ENCODE measurements around the gene LHFPL6.
"Not testable (repeated sequence)": the region's sequence is repeated elsewhere in the genome, so short reads cannot be mapped to it uniquely, and the experiment has no call there.

LHFPL6 gene

DNA sequence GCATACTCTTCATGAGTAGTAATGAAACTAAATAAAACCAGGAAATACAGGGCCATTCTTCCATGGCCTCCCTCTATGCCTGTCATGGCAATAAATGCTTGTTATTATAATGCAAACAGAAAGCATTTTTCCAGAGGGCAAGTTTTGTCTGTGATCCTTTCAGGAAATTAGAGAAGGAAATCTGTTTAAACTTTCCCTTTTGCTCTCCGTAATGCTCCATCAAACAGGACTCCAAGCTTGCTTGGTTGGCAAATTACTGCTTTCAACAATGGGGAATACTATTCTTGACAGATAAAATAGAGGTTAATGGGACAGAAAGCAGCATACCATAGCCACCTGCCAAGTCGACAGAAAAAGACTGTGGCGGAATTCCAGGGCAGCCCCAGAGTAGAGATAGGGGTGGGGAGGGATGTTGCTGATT is 252.5 kb downstream of the LHFPL6 start:
- no peak for DNase-seq

DNA sequence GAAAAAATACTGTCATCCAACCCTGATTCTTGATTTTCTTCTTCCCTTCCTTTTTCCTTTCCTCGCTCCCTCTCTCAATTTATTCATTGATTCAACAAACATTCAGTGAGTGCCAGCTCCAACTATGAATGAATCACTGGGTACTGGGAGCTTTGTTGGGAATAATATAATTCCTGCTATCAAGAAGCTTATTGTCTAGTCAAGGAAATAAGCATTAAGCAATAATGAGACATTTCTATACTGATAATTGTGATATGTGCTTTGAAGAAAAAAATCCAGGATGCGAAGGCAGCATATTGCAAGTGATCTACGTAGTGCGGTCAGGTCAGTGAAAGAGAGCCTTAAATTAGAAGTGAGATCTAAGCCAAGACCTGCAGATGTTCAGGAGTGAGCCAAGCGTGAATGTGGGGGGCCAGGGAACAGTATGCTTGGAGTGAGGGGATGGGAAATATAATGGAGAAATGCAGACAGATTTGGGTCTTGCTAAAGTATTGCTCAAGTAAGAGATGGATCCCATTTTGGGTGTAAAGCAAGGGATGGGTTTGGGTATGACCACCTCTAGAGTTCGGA is 253.5 kb downstream of the LHFPL6 start:
- no peak for DNase-seq

DNA sequence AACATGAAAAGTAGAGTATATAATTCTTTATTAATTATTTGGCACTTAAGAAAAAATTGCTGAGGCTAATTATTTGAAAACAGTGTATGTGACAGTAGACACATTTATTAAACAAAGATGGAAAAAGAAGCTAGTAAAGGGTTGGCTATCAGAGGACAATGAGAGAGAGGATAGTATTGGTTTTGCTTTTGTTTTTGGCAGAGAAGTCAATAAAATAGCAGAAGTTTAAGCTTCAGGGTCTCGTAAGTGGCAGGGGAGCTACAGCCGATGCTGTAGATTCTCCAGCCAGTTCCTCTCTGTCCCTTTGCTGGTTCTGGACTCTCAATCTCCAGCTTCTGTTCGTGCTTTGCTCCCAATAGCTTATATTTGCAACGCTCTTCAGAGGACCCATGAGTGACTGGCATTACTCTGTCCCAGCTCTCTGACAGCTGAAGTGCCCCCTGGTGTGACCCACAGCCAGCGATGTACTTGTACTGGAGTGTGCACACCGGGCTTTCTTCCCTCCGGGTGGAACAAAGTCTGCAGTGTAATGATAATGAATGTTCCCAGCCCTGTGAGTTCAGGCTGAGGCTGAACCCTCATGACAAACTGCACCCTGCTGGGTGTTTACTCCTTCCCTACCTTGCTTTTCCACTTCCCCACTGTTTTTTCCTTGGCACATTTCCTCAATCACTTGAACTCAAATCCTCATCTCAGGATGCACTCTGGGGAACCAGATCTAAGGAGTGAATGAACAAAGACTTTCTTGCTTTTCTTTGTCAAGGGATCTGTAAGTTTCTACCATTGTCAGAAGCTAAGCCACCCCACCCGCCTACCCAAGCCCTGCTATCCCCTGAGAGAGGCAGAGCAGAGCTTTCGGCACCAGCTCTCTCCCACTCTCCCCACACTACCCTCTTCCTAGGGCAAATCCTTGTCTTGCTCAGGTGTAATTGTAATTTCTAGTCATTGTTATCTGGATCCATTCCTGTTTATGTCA is 254.8 kb downstream of the LHFPL6 start:
- DNase-seq: peak in 4 of 56 donors; percentile 8 to 28 (median 10)

DNA sequence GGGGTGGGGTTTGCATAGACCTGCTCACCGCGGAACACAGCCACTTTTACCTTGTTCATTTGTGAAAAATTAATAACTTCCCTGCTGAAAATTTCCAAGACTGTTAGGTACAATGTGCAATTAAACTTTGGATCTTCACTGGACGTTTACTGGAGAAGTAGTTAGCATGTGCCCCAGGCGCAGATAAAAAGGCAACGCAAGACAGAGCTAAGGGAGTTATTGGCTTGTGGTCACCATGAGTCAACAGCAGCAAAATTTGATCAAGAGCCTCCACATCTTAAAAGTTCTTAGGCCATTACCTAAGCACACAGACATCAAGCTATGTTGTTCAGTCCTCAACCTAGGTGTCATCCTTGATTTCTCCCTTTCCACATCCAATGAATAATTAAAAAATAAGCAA is 257.0 kb downstream of the LHFPL6 start:
- DNase-seq: no peak

DNA sequence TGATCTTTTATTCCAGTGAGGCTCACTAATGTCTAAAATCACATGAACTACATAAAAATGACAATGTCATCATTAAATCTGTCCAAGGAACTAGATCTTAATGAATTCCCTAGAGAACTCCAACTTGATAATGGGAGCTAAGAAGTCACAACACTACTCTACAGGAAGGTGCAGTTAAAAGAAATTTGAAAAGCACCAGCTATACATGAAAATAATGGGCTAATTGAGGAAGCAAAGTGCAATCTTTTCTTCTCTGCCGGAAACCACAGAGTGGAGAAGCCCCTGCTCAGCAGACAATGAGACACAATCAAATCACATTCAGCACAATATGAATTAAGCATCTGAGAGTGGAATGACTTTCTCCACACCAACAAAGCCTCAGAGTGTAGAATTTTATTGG is 261.7 kb downstream of the LHFPL6 start:
- no peak for DNase-seq

DNA sequence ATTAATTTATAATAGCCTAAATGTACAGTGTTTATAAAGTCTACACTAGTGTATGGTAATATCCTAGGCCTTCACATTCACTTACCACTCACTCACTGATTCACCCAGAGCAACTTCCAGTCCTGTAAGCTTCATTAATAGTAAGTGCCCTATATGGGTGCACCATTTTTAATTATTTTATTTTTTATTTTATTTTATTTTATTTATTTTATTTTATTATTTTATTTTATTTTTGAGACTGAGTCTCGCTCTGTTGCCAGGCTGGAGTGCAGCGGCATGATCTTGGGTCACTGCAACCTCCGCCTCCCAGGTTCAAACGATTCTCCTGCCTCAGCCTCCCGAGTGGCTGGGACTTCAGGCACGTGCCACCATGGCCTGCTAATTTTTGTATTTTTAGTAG is 264.9 kb downstream of the LHFPL6 start:
- not testable (repeated sequence) for DNase-seq

DNA sequence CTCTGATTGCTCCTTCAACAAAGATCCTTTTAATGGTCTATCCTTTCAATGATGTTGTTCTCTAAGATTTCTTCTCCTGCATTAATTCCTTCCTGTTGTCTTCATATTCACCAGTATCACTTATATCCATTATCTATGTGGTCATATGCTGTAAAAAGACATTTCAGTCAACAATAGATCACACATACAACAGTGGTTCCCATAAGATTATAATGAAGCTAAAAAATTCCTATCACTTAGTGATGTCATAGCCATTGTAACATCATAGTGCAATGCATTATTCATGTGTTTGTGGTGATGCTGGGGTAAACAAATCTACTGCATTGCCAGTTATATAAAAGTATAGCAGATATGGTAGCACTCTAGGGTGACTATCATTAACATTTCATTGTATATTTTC is 266.1 kb downstream of the LHFPL6 start:
- DNase-seq: no peak

DNA sequence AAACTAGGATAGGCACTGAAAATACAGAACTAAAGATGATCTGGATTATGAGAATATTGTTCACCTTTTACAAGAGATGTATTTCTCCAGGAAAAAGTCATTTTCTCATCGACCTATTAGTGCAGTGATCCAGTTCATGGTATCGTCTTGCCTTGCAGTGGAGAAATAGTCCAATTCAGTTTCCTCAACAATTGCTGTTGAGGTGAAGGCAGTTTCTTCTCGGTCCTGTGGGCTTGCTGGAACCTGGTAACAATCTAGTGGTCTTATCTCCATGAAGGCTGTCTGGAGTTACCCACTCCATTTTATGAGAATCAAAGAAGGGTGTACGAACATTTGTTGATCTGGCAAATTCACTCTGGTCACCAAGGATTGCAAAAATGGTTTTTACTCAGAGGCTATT is 266.8 kb downstream of the LHFPL6 start:
- no peak for DNase-seq

DNA sequence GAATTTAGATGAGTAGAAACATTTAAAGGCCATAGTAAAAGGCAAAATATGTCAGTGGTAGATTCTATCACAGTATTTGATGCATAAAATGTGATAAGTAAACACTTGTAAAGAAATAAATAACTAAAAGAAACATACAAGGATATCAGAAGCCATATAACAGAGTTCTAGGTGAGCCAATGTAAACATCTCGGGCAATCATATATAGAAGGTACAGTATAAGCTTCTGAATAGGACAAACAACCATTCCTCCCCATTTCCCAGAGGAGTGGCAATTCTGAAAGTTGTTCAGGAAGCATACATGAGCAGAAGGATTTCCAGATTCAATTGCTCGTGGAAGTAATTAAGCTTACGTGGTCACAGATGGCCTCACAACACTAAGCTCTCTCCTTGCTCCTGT is 267.3 kb downstream of the LHFPL6 start:
- DNase-seq: no peak

DNA sequence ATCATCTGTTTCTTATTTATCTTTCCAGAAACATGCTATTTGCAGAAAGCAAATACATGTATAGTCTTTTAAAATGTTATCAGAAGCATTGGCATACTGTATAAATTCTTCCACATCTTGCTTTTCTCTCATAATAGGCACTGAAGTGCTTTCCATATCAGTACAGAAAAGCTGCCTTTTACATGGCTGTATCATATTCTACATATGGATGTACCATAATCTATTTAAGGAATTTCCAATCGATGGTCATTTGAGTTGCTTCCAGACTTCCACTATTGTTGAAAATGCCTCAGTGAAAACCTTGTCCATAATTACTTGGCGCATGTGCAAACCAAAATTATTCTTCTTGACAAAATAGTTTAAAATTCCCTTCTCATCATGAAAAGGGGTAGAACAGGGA is 272.5 kb downstream of the LHFPL6 start:
- DNase-seq: no peak

DNA sequence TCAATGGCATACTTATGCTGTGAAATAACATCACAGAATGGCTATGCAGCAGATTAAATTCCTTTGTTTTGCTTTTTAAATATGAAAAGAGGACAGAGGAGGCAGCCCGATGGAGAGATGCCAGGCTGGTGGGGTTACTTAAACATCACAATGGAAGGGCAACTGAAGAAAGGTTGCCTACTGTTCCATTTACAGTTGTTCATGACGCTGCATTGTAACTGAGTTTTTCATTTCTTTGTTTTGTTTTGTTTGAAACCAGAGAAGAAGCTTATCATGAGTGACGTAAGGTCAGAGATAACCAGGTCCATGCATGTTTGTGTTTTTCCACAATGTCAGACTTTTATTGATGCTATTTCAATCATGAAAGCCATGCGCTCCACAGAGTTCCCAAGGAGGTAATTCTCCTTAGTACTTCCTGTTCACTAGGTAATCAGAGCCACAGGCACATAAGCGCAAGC is 273.8 kb downstream of the LHFPL6 start:
- DNase-seq: no peak

DNA sequence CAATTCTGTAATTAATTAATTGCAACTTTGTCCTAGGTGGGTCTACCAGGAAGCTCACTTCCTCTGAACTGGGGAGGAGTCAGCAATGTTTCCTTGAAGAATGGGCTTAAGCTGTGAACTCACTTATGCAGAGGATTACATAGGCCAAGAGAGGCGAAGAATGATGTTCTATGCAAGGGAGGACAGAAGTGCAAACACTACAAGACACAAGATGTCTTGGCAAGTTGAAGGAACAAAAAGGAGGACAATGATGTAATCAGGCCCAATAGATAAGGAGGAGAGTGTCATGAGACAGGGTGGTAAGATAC is 275.9 kb downstream of the LHFPL6 start:
- DNase-seq: no peak

DNA sequence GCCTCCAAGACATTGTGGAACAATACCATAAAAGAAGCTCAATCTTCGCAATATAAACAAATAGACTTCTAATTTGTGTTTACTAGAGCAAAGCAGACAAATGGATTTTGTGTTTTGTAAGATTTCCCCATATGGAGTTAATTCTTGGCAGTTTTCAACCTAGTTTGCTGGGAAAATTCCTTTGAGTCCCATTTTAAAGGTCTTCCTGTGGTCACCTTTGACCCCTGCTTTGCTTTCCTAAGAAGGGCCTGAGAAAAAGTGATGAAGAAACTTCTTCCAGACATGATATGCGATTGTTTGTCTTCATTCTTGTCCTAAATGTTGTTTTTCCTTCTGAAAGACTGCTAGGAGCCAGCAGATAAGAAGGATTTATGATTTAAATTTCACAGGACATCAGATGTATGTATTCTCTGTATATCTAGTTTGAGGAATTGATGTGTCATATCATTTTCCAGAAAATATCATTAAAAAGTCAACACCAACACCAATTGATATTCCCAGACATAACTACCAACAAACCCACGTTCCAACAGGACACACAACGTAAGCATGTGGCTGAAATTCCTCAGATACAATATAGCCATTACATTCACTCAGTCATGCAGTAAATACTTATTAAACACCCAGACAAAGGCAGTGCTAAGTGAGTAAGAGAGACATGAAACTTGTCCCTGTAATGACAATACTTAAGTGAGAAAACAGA is 276.4 kb downstream of the LHFPL6 start:
- DNase-seq: no peak

DNA sequence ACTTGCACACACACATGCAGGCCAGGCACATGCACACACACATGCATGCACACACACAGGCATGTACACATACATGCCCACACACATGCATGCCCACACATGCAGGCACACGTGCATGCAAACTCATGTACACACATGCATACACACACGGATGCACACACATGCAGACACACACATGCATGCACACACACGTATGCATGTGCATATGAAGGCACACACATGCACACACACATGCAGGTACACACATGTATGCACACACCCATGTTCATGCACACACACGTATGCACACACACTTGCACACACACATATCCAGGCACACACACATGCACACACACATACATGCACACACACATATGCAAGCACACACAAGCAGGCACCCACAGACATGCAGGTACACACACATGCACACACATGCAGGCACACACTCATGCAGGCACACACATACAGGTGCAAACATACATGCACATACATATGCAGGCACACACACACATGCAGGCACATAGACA is 278.1 kb downstream of the LHFPL6 start:
- DNase-seq: no peak

DNA sequence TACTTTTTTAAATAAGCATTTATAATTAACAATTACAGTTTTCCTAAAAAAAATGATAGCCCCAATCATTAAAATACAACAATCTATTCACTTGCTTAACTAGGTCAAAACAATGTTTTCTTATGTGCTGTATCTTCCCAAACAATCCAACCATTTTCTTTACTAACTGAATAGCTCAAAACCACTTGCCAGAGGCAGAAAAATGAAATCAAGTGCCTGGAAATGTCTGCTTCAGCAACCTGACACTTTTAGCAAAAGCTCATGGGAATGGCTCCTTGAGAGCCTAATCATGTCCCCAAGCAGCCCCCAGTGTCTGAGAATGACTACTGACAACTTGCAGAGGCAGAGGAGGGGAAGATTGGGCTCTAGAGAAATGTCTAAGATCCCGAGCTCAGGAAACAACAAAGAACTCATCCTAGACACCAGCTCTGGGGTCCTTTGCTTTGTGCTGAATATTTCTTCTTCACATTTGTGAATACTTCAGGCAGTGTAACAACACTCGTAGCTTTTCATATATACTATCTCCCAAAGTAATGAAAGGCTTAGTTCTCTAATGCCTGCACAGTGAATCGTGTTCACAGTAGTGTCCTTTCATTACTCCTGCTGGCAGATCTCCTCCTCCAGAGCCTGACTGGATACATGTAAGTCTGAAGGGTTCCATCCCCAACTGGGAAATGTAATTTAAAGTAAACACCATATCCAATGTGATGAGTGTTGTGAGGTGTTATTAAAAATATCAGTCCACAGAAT is 280.0 kb downstream of the LHFPL6 start:
- DNase-seq: no peak

DNA sequence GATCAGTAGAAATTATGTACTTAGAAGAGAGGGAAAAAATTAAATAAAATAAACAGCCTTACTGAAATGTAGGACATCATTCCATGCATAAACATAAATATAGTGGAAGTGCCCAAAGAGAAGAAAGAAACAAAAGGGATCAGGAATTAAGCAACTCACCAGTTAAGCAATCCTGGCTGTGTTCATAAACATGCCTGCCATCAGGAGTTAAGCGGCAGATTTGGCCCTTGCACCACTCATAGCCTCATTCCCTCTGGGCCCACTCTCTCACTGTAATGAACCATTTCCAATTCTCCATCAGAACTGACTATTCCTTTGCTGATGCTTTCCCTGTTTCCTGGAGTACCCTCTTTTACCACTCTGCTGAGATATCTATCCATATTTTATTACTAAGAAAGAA is 281.4 kb downstream of the LHFPL6 start:
- no peak for DNase-seq

DNA sequence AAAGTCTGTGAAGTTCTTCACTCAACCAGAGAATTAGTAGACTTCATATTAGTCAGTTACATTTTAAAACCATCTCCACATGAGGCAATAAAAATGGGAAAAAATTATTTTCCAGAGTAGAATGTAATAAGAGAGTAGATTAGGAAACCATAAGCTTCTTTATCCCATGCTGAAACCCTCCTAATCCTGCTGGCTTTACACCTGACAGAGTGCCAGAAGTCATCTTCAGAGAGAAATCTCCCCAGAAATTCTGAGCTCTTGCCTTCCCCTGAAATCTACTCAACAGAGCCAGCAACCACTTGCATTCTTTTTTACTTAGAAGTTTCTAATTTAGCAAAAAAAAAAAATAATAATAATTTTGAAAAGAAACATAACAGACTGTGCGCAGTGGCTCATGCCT is 284.8 kb downstream of the LHFPL6 start:
- DNase-seq: no peak

DNA sequence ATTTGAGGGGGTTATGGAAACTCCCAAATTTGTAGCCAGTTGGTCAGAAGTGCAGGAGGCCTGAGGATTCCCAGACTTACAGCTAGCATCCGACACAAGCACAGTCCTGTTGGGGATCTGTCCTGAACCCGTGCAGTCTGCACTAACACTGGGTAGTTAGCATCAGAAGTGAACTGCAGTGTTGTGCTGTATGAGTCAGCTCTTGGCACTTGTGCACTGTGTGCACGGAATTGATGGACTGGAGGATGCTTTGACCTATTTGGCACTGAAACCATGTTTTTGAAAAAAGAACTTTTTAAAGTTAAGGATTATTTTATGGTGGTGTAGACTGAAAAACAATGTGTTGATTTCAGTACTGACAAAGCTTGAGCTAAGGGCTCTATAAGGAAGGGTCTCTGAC is 285.7 kb downstream of the LHFPL6 start:
- DNase-seq: peak in 7 of 56 donors; percentile 1 to 22 (median 6)

DNA sequence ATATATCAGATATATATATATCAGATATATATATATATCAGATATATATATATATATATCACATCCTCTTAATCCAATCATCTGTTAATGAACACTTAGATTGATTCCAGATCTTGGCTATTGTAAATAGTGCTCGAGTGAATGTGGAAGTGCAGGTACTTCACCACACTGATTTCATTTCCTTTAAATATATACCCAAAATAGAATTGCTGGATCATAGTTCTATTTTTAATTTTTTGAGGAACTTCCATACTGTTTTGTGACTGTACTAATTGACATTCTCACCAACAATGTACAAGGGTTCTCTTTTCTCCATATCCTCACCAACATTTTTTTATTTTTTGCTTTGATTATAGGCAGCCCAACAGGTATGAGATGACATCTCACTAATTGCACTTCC is 287.2 kb downstream of the LHFPL6 start:
- DNase-seq: no peak

DNA sequence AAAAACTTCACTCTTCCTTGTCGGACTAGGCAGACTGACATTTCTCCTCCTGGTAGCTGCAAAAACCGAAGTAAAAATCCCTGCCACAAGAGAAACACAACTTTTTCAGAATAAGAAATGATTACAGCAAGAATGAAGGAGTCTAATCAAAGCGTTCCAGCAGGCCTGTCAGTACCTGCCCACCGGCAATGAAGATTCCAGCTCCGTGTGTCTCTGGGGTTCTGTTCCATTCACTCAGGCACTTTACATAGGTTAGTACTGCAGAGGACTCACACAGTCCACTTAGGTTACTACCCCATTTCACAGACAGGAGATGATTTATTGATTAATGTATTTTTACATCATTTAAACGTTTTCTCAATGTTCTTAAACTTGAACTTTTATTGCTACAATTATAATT is 289.3 kb downstream of the LHFPL6 start:
- no peak for DNase-seq

DNA sequence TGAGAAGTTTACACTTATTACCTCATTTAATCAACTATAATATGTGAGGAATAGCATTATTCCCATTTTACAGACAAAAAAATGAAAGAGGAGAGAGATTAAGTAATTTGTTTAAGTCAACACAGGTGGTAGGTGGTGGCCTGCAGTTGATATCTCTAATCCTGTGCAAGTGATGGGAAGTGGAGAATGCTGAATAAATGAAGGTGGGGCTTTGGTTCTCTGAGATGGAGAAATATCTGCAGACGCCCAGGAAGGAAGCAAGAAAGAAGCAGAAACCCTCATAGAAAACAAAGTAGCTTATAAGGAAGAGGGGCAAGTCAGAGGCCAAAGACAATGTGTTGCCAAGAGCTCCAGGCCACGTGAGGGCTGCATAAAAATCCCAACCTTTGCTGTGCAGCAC is 290.4 kb downstream of the LHFPL6 start:
- DNase-seq: no peak

DNA sequence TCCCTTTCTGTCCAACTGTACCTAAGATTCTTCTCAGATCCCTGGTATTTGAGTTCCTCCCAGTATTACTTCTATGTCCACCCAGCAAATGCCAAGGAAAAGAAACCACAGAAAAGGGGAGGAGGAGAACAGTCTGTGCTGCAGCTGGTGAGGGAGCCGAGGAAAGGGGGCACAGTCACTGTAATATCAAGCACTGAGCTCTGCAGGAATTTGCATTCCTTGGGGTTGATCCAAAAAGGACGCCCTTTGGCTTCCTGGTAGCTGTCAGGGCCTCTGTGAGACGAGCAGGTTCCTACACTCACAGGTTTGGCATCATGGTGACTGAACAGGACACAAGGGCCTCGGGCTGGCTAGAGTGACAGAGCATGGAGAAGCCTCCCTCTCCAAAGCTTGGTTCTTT is 291.4 kb downstream of the LHFPL6 start:
- DNase-seq: no peak

Data from amygdala (tissue), 56 donors.